ENCODE measurements around the gene MBD1.
A peak's percentile ranks its signal among the peaks of the same experiment; 100 is the strongest.

The MBD1 gene

GRCh38 chr18:50281295-50281971 lies at the start of gene MBD1:
Gene MBD1 (minus strand): TSS chr18:50281523. CDS start chr18:50279992, 1,531 bp downstream.
- TF ChIP-seq, protein P1, sequence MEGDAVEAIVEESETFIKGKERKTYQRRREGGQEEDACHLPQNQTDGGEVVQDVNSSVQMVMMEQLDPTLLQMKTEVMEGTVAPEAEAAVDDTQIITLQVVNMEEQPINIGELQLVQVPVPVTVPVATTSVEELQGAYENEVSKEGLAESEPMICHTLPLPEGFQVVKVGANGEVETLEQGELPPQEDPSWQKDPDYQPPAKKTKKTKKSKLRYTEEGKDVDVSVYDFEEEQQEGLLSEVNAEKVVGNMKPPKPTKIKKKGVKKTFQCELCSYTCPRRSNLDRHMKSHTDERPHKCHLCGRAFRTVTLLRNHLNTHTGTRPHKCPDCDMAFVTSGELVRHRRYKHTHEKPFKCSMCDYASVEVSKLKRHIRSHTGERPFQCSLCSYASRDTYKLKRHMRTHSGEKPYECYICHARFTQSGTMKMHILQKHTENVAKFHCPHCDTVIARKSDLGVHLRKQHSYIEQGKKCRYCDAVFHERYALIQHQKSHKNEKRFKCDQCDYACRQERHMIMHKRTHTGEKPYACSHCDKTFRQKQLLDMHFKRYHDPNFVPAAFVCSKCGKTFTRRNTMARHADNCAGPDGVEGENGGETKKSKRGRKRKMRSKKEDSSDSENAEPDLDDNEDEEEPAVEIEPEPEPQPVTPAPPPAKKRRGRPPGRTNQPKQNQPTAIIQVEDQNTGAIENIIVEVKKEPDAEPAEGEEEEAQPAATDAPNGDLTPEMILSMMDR (IDR thresholded peaks at IDR 0.05; ENCODE audit: insufficient read depth, low read depth, low read length, missing control alignments) = peak; percentile 16
- peak; percentile 99 for DNase-seq (ENCODE audit: low read depth)
- peak within 1 kb of the TSS; percentile 90 for H3K4me3 ChIP-seq (ENCODE audit: low read depth, low read length)

GRCh38 chr18:50330176-50330575 lies 48.9 kb upstream of the MBD1 start:
- no peak overlapping the region for H3K4me3 ChIP-seq (ENCODE audit: low read depth, low read length)
- no peak for DNase-seq (ENCODE audit: low read depth)
- TF ChIP-seq, protein P1 (IDR thresholded peaks at IDR 0.05; ENCODE audit: insufficient read depth, low read depth, low read length, missing control alignments) = no peak

DNA sequence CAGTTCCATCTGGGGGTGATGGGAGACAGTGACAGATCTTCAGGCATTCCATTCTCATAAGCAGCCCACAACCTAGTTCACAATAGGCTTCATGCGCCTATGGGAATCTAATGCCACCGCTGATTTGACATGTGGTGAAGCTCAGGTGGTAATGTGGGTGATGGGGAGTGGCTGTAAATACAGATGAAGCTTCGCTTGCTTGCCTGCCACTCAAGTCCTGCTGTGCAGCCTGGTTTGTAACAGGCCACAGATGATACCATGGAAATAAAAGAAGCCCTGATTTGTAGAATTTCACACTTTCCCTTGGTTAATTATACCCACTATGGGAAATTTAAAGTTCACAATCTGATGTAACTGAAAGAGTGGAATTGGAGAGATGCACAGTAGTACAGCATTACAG lies 46.7 kb upstream of the MBD1 start:
- no peak overlapping the region for H3K4me3 ChIP-seq (ENCODE audit: low read depth, low read length)
- TF ChIP-seq, protein P1 (IDR thresholded peaks at IDR 0.05; ENCODE audit: insufficient read depth, low read depth, low read length, missing control alignments) = no peak
- no peak for DNase-seq (ENCODE audit: low read depth)

DNA sequence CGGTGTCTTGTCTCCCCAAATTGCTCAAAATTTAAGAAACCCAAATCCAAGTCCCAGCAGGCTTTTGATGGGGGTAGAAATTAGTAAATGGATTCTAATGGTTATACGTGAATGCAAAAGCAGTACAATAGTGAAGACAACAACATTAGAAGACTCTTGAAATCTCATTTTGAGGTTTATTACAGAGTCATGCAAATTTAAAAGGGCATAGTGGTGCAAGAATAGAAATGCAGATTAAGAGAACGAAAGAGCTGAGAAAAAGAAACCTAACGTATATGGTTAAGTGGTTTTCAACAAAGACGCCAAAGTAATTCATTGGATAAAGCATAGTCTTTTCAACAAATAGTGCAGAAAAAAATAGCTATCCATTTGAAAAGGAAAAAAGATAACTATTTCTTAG lies 39.4 kb upstream of the MBD1 start:
- TF ChIP-seq, protein P1 (IDR thresholded peaks at IDR 0.05; ENCODE audit: insufficient read depth, low read depth, low read length, missing control alignments) = no peak
- H3K4me3 ChIP-seq (ENCODE audit: low read depth, low read length) = no peak overlapping the region
- peak; percentile 73 for DNase-seq (ENCODE audit: low read depth)

DNA sequence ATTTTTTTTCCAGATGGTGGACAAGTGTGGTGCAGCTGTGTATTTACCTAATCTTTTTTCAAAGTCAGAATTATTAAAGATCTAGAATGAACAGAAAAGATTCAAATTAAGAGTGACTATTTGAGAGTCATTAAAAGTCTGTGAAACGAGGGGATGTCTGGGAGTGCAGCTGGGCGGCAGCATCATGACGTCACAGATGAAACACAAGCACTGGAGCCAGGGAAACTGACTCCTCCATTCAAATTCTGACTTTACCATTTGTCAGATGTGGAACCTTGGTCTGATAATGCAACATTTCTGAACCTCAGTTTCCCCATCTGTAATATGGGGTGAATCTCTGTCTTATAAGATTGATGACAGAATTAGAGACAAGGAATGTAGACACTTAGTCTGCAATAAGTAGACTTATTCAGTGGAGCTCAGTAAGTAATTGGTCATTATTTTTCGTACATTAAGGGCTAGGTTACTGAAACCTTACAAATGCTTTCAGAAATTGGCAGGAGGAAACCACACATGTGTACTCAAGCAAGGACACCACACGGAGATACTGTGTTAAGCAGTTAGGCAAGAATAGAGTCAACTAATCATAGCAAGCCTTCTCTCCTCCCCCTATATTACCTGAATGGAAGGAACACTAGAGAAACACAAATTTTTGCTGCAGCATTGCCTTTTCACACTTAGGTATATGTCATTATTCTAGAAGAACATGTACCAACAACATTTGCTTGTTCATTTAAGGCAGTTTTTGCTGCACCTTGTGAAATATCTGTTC lies 34.0 kb upstream of the MBD1 start:
- DNase-seq (ENCODE audit: low read depth) = peak; percentile 91
- H3K4me3 ChIP-seq (ENCODE audit: low read depth, low read length) = peak overlapping the region; percentile 37
- TF ChIP-seq, protein P1 (IDR thresholded peaks at IDR 0.05; ENCODE audit: insufficient read depth, low read depth, low read length, missing control alignments) = no peak

GRCh38 chr18:50313873-50314460 lies 32.6 kb upstream of the MBD1 start:
- DNase-seq (ENCODE audit: low read depth) = no peak
- TF ChIP-seq, protein P1 (IDR thresholded peaks at IDR 0.05; ENCODE audit: insufficient read depth, low read depth, low read length, missing control alignments) = no peak
- no peak overlapping the region for H3K4me3 ChIP-seq (ENCODE audit: low read depth, low read length)

All from GM12865 (cell line).